Progenitor cell of endocrine pancreas (in vitro differentiated cells): ENCODE data around the gene CTNNA3. TPM values are rescaled to one million over a fixed set of nuclear protein-coding genes. Genes with fewer than 3 reads are reported as not detected.

ENCODE experiments used
- DNase-seq: peaks from one replicate; pipeline ENCODE4 v3.0.0; 2021; ENCODE audit warnings: low spot score; ENCODE audit not compliant: unreplicated experiment
- H3K27ac Mint-ChIP-seq: 2 replicates; pipeline ENCODE4 v1.8.0; 2021; ENCODE audit warnings: mild to moderate bottlenecking, moderate library complexity, mixed read lengths
- H3K27me3 Mint-ChIP-seq: 2 replicates; pipeline ENCODE4 v1.8.0; 2021; ENCODE audit warnings: mixed read lengths
- H3K36me3 Mint-ChIP-seq: 2 replicates; pipeline ENCODE4 v1.8.0; 2022; ENCODE audit warnings: mixed read lengths; ENCODE audit not compliant: insufficient read depth
- H3K4me1 Mint-ChIP-seq: 2 replicates; pipeline ENCODE4 v1.8.0; 2021; ENCODE audit warnings: low read depth, mixed read lengths
- H3K4me3 Mint-ChIP-seq: 2 replicates; pipeline ENCODE4 v1.8.0; 2021; ENCODE audit warnings: low read depth, mild to moderate bottlenecking, moderate library complexity, mixed read lengths
- H3K9me3 Mint-ChIP-seq: 2 replicates; pipeline ENCODE4 v1.8.0; 2021; ENCODE audit warnings: low read depth, mixed read lengths
- CTCF ChIP-seq: fragments of 200-600 bp; sonication (generic); IDR thresholded peaks from one replicate; pipeline ENCODE4 v1.5.0; 2021; ENCODE audit warnings: antibody characterized with exemption, mild to moderate bottlenecking; ENCODE audit not compliant: unreplicated experiment
- total RNA-seq: library from RNA; stranded (reverse); gene quantifications from 2 replicates; pipeline ENCODE4 v1.2.1, GENCODE V29; 2021

Gene CTNNA3
- total RNA-seq, 1 donor from 2014 or later = 1.7 TPM

DNA sequence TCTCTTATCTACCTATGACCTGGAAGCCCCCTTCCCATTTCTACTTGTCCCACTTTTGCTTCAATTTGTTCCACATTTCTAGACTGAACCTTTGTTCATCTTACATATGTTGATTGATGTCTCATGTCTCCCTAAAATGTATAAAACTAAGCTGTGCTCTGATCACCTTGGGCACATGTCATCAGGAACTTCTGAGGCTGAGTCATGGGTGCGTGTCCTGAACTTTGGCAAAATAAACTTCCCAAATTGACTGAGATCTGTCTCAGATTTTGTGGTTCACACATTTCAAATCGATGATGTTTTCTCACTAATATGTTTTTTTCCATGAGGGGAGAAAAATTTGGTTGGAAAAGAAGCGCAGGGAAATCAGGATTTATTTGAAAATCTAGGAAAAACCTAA lies 1176.4 kb downstream of the CTNNA3 start:
- Mint-ChIP-seq H3K9me3 (peaks cover 3% of the 10 kb centered on the region), H3K4me3 (no peak overlapping the region), H3K4me1 (peaks cover 11% of the 10 kb centered on the region), H3K27ac (no peak overlapping the region), H3K27me3 (no peaks in the 10 kb centered on the region), H3K36me3 (no peaks in the 10 kb centered on the region)
- no peak for DNase-seq
- TF ChIP-seq CTCF = no peak

DNA sequence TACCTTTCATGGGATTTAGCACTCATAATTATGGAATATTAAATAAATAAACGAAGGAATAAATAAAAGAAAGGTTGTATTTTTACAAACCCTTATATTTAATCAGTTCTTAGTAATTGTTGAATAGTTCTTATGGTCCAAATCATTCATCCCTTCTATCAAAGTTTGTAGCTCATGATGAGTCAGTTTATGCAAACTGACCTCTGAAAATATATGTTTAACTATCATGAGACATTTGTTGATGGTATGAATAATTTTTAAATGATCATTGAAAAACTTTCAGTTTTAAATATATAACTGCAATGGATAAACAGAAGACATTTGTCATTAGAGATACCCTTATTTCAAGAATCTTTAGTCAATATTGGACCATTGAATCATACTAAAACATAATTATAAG lies 1181.3 kb downstream of the CTNNA3 start:
- Mint-ChIP-seq H3K36me3 (no peaks in the 10 kb centered on the region), H3K4me3 (no peak overlapping the region), H3K27ac (no peak overlapping the region), H3K4me1 (peaks cover 6% of the 10 kb centered on the region), H3K9me3 (no peaks in the 10 kb centered on the region), H3K27me3 (no peaks in the 10 kb centered on the region)
- no peak for DNase-seq
- TF ChIP-seq CTCF = no peak

GRCh38 chr10:66513504-66513903 lies 1182.5 kb downstream of the CTNNA3 start:
- no peak for TF ChIP-seq CTCF
- Mint-ChIP-seq H3K27ac (no peak overlapping the region), H3K9me3 (no peaks in the 10 kb centered on the region), H3K36me3 (no peaks in the 10 kb centered on the region), H3K27me3 (no peaks in the 10 kb centered on the region), H3K4me3 (no peak overlapping the region), H3K4me1 (no peaks in the 10 kb centered on the region)
- DNase-seq = no peak

GRCh38 chr10:66505003-66505657 lies 1190.9 kb downstream of the CTNNA3 start:
- DNase-seq = no peak
- Mint-ChIP-seq H3K9me3 (no peaks in the 10 kb centered on the region), H3K4me1 (no peaks in the 10 kb centered on the region), H3K27me3 (no peaks in the 10 kb centered on the region), H3K36me3 (no peaks in the 10 kb centered on the region), H3K27ac (no peak overlapping the region), H3K4me3 (no peak overlapping the region)
- TF ChIP-seq CTCF = no peak

DNA sequence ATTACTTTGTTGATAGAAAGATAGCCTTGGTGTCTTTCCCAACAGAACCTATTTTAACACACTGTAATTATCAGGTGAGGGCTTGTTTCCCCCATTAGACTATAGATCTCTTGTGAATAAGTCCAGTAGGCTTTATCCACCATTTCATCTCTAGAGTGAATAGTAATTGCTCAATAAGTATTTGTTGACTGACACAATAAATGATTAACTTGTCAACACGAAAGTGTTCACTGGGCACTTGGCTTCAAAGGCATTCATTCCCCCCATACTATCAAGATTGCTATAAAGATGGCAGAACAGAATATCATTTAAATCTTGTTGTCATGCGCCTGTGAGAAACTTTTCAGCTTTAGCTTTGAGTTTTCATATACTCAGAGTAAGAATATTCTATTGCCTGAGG lies 1194.6 kb downstream of the CTNNA3 start:
- Mint-ChIP-seq H3K27me3 (no peaks in the 10 kb centered on the region), H3K27ac (no peak overlapping the region), H3K4me1 (no peaks in the 10 kb centered on the region), H3K9me3 (no peaks in the 10 kb centered on the region), H3K36me3 (no peaks in the 10 kb centered on the region), H3K4me3 (no peak overlapping the region)
- no peak for TF ChIP-seq CTCF
- no peak for DNase-seq
